Tibial nerve (tissue), 4 donors: Measurements from ENCODE around the gene ATXN7L1. TPM values are rescaled to one million over a fixed set of nuclear protein-coding genes. Genes with fewer than 3 reads are reported as not detected.
"Not testable (repeated sequence)": the region's sequence is repeated elsewhere in the genome, so short reads cannot be mapped to it uniquely, and the experiment has no call there.

Experiments used
- DNase-seq, 2 donors: peaks; one replicate each; pipeline ENCODE4 v3.0.0-alpha.2; 2019; ENCODE audit warnings: low spot score in 2 of 2
- H3K27ac ChIP-seq, 4 donors: fragments of 200-600 bp; sonication (generic) in 3 of 4; one replicate each; pipeline ENCODE4 v1.5.1; 2017 to 2019; ENCODE audit warnings: mild to moderate bottlenecking in 1 of 4
- H3K27me3 ChIP-seq, 2 donors: fragments of 200-600 bp; sonication (generic) in 1 of 2; one replicate each; pipeline versions ENCODE4 v1.5.1 to v1.6.0; 2017 to 2019
- H3K36me3 ChIP-seq, 3 donors: fragments of 200-600 bp; sonication (generic); one replicate each; pipeline ENCODE4 v1.5.1; 2018 to 2019
- H3K4me1 ChIP-seq, 4 donors: fragments of 200-600 bp; sonication (generic) in 3 of 4; one replicate each; pipeline ENCODE4 v1.5.1; 2017 to 2019
- H3K4me3 ChIP-seq, 4 donors: fragments of 200-600 bp; sonication (generic) in 3 of 4; one replicate each; pipeline ENCODE4 v1.5.1; 2017 to 2019; ENCODE audit warnings: mild to moderate bottlenecking in 1 of 4, moderate library complexity in 1 of 4
- H3K9me3 ChIP-seq, 4 donors: fragments of 200-600 bp; sonication (generic) in 3 of 4; one replicate each; pipeline ENCODE4 v1.5.1; 2017 to 2019
- CTCF ChIP-seq, 5 experiments: fragments of 200-600 bp in 3 of 5; fragments of 450-650 bp in 2 of 5; sonication (generic) in 3 of 5; IDR thresholded peaks; one replicate each; pipeline ENCODE4 v1.5.1; 2016 to 2019; ENCODE audit warnings: antibody characterized with exemption in 5 of 5, mild to moderate bottlenecking in 3 of 5, moderate library complexity in 2 of 5
- EP300 ChIP-seq, 2 donors: sonication (generic); formaldehyde crosslinking; IDR thresholded peaks; one replicate each; pipeline ENCODE4 v1.6.1; 2017; ENCODE audit warnings: antibody characterized with exemption in 2 of 2, mild to moderate bottlenecking in 1 of 2
- POLR2A ChIP-seq, 2 donors: fragments of 450-650 bp; IDR thresholded peaks; one replicate each; pipeline ENCODE4 v1.6.1; 2017; ENCODE audit warnings: antibody characterized with exemption in 2 of 2, mild to moderate bottlenecking in 2 of 2, moderate library complexity in 2 of 2
- WGBS, 2 donors: methylation state at CpG; one replicate each; pipeline ENCODE4 v1.1.5; 2018; 5-methylcytosine and 5-hydroxymethylcytosine counted together
- total RNA-seq, 4 donors: library from RNA; depleted of rRNA; stranded (reverse); fragments of >200 nt; gene quantifications; one replicate each; pipeline ENCODE4 v1.1.0, GENCODE V29; 2016

The ATXN7L1 gene
- total RNA-seq, 4 donors from 2014 or later, result 14.6 to 22.5 (median 19.1) TPM

DNA sequence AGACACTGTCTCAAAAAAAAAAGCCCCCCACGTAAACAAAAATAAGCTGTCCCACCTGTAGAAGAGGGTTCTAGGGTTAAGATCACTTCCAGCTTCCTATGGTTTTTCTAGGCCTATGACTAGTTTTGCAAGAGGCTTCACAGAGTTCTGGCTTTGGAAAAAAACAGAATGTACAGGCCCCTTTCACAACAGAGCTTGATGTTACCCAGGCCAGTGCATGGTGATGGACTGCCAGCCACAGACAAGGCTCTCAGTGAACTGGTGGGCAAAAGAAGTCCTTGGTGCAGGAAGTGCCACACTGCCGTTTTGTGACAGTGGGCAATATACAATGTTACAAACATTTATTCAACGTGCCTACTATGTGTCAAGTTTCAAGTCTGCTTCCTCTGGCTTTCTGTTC lies 276.8 kb downstream of the ATXN7L1 start:
- H3K4me1 ChIP-seq, result no peaks in the 10 kb centered on the region
- no peak for DNase-seq
- no peaks in the 10 kb centered on the region for H3K36me3 ChIP-seq
- no peak overlapping the region for H3K27ac ChIP-seq
- TF ChIP-seq CTCF (IDR thresholded peaks at IDR 0.05) (no peak), POLR2A (IDR thresholded peaks at IDR 0.05) (no peak), EP300 (IDR thresholded peaks at IDR 0.05) (no peak)
- H3K27me3 ChIP-seq, result no peaks in the 10 kb centered on the region
- no peaks in the 10 kb centered on the region for H3K9me3 ChIP-seq
- no peak overlapping the region for H3K4me3 ChIP-seq
- WGBS, 2 donors, result 74 to 79% methylated on average over 3 of the region's 3 CpGs

DNA sequence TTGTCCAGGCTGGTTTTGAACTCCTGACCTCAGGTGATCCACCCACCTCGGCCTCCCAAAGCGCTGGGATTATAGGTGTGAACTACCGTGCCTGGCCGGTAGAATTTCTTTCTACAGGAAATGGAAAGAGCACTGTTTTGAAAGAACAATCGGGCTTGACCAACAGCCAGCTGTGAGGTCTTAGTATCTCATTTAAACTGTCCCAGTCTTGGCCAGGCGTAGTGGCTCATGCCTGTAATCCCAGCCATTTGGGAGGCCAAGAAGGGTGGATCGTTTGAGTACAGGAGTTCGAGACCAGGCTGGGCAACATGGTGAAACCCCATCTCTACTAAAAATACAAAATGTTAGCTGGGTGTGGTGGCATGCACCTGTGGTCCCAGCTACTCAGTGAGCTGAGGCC lies 277.3 kb downstream of the ATXN7L1 start:
- not testable (repeated sequence) for H3K36me3 ChIP-seq, H3K4me1 ChIP-seq, H3K27me3 ChIP-seq, DNase-seq, H3K27ac ChIP-seq, H3K9me3 ChIP-seq, H3K4me3 ChIP-seq
- WGBS, 2 donors, result 78 to 80% methylated on average over 8 of the region's 8 CpGs

DNA sequence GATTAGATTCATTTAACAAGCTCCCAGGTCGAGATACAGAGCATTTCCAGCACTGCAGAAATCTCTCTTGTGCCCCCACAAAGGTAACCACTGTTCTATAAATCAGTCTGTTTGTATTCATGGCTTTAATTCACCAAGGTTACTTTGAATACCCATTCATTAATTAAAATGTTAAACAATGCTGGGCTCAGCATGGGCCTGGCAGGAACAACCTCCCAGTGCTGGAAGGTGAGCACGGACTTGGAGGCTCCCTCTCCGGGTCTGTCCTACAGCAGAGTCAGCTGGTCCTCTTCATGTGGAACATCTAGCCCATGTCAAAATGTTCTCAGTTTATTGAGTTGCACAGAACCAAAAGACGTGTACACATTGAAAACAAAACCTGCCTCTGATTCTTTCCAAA lies 279.5 kb downstream of the ATXN7L1 start:
- 63 to 65% methylated on average over 4 of the region's 4 CpGs for WGBS, 2 donors
- H3K36me3 ChIP-seq, result no peaks in the 10 kb centered on the region
- no peaks in the 10 kb centered on the region for H3K4me1 ChIP-seq
- no peak overlapping the region for H3K4me3 ChIP-seq
- TF ChIP-seq CTCF (IDR thresholded peaks at IDR 0.05), result no peak
- TF ChIP-seq POLR2A (IDR thresholded peaks at IDR 0.05), result no peak
- TF ChIP-seq EP300 (IDR thresholded peaks at IDR 0.05), result no peak
- no peaks in the 10 kb centered on the region for H3K27me3 ChIP-seq
- no peaks in the 10 kb centered on the region for H3K9me3 ChIP-seq
- no peak for DNase-seq
- no peak overlapping the region for H3K27ac ChIP-seq

DNA sequence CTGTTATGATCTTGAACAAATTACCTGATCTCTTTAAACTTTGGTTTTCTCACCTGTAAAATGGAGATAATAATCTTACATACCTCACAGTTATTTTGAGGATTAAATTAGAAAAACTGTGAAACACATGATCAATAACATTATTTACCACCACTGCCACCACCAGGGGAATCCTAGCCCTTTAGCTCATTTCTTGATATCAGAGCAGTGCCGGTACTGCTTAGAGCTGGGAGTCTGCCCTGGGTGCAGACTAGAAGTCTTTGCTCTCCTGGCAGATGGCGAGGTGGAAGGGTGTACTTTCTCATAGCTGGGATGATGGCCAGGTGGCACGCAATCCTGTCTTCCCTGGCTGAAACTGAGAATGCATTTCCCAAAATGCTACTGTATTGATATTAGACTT lies 282.4 kb downstream of the ATXN7L1 start:
- Histone ChIP-seq H3K36me3 (no peaks in the 10 kb centered on the region), H3K27ac (no peak overlapping the region), H3K9me3 (no peaks in the 10 kb centered on the region), H3K4me1 (peaks cover 0 to 4% (median 0%) of the 10 kb centered on the region in 4 donors), H3K27me3 (no peaks in the 10 kb centered on the region), H3K4me3 (no peak overlapping the region)
- WGBS, 2 donors, result 69 to 70% methylated on average over 3 of the region's 3 CpGs
- DNase-seq, result no peak
- no peak for TF ChIP-seq EP300 (IDR thresholded peaks at IDR 0.05)
- no peak for TF ChIP-seq POLR2A (IDR thresholded peaks at IDR 0.05)
- TF ChIP-seq CTCF (IDR thresholded peaks at IDR 0.05), result no peak

- peaks cover 0 to 4% (median 0%) of the 10 kb centered on the region in 4 donors for H3K4me1 ChIP-seq
- H3K27ac ChIP-seq, result no peak overlapping the region
- H3K27me3 ChIP-seq, result no peaks in the 10 kb centered on the region
- no peak overlapping the region for H3K4me3 ChIP-seq
- DNase-seq, result no peak
- 61 to 74% methylated on average over 2 of the region's 2 CpGs for WGBS, 2 donors
- no peaks in the 10 kb centered on the region for H3K36me3 ChIP-seq
- TF ChIP-seq EP300 (IDR thresholded peaks at IDR 0.05) (no peak), CTCF (IDR thresholded peaks at IDR 0.05) (no peak), POLR2A (IDR thresholded peaks at IDR 0.05) (no peak)
- H3K9me3 ChIP-seq, result no peaks in the 10 kb centered on the region
Measured at GRCh38 chr7:105591522-105591921, 284.9 kb downstream of the ATXN7L1 start.

DNA sequence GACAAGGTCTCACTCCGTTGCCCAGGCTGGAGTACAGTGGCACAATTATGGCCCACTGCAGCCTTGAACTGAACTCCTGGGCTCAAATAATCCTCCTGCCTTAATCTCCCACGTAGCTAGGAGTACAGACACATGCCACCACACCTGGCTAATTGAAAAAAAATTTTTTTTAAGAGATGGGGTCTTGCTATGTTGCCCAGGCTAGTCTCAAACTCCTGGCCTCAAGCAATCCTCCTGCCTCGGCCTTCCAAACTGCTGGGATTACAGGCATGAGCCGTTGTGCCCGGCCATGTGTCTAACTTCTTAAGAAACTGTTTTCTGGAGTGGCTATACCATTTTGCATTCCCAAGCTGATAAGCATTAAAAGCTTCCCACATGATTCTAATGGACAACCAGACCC lies 285.6 kb downstream of the ATXN7L1 start:
- no peaks in the 10 kb centered on the region for H3K27me3 ChIP-seq
- H3K36me3 ChIP-seq, result no peaks in the 10 kb centered on the region
- peaks cover 0 to 4% (median 0%) of the 10 kb centered on the region in 4 donors for H3K4me1 ChIP-seq
- H3K9me3 ChIP-seq, result no peaks in the 10 kb centered on the region
- 91 to 92% methylated on average over 5 of the region's 5 CpGs for WGBS, 2 donors
- no peak overlapping the region for H3K27ac ChIP-seq
- no peak for DNase-seq
- TF ChIP-seq POLR2A (IDR thresholded peaks at IDR 0.05) (no peak), CTCF (IDR thresholded peaks at IDR 0.05) (no peak), EP300 (IDR thresholded peaks at IDR 0.05) (no peak)
- no peak overlapping the region for H3K4me3 ChIP-seq
